Posterior vena cava (tissue), 2 donors: ENCODE data around the gene USP19. TPM values are rescaled to one million over a fixed set of nuclear protein-coding genes. Genes with fewer than 3 reads are reported as not detected.
A peak's percentile ranks its signal among the peaks of the same experiment; 100 is the strongest.

Experiments
- DNase-seq: peaks from one replicate; pipeline ENCODE4 v3.0.0-alpha.2; 2020; ENCODE audit warnings: low spot score
- intact Hi-C, 2 donors: fragments of 100-400 bp; cut with DNase I; formaldehyde crosslinking; loops; one replicate each; pipeline versions ENCODE4 v1.14.1 to v1.14.2; 2022 to 2023
- total RNA-seq, 2 donors: library from RNA; stranded (reverse); fragmentation: NEBNext Ultra II Directional; extraction: Animal tissue kit (Norgen Biotek cat#: 25700); gene quantifications; one replicate each; pipeline ENCODE4 v1.2.1, GENCODE V29; 2021
- donor health status: DM: yes; HTN: yes; CAD: no.
- donor health status: DM: yes; HTN: yes; CAD: no.

Gene USP19
- total RNA-seq, 2 donors from 2014 or later: 34.1 to 40.4 TPM

DNA sequence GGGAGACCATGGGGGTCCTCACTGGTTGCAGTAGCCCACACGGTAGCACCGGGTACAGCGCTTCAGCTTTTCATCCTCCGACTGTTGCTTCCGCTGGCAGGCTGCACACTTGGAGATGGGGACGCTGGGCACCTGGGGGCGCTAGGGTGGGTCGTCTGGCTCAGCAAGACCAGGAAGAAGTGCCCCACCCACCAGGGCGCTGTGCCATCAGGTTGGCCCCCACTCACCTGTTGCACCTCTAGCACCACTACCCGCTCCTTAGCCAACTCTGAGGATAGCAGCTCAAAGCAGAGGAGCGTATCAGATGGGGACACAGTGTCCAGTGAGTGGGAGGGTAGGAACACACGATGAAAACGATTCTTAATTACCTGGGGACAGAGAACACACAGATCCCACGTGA lies 8.4 kb downstream of the USP19 start:
- intact Hi-C loops: no loop called here

DNA sequence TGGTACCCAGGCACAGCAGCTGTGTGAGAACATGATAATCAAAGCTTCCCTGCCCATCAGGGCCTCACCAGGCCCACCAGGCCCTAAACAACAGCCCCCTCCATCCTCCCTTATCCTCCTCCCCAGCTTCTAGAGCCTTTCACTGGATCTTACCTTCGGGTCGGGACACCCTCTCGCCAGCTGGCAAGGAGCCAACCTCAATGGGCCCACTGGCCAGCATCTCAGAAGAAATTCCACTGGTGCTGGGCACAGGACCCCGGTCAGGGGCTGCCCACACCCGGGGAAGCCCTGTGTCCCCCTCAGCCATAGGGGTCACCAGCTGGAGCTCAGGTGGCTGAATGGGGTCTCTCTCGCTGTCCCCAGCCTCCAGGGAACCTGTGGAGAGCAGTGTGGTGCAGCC lies 9.3 kb downstream of the USP19 start:
- DNase-seq: no peak
- intact Hi-C loops: no loop called here

More for the DNA sequence above, 8.4 kb downstream of the USP19 start:
- no peak for DNase-seq

DNA sequence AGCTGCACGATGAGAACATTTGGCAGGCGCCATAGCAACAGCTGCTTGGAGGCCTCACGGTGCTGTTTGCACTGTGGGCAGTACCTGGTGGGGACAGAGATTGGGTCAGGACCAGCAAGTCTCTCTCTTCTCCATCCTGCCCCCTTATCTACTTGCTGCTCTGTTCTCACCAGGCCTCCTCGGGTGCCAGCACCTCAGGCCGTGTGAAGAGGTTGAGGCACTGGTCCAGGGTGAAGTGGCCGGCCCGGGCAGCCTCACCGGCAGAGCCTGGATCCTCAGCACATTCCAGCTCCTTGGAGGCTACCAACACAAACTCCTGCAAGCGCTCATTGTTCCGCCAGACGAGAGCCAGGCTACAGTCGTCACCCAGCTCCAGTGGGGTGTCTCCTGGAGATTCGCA lies 9.8 kb downstream of the USP19 start:
- DNase-seq: no peak
- intact Hi-C loops: no loop called here

DNA sequence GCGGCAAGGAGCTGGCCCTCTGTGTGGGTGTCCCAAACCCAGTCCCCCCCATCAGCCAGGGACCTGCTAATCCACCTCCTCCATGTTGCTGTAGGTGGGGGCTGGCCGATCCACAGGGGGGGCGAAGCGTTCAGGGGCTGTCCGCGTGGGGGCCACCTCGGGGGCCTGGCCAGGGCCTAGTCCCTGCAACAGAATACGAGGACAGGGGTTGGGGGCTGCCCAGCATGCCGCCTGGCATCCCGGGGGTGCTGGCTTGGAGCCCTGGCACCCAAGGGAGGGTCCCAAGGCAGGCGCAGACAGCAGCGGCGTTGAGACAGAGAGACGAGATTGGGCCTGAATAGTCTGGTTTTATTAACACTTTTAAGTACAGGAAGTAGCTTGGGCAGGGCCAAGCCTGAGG lies 12.3 kb downstream of the USP19 start:
- intact Hi-C loops: no loop called here
- DNase-seq: no peak

DNA sequence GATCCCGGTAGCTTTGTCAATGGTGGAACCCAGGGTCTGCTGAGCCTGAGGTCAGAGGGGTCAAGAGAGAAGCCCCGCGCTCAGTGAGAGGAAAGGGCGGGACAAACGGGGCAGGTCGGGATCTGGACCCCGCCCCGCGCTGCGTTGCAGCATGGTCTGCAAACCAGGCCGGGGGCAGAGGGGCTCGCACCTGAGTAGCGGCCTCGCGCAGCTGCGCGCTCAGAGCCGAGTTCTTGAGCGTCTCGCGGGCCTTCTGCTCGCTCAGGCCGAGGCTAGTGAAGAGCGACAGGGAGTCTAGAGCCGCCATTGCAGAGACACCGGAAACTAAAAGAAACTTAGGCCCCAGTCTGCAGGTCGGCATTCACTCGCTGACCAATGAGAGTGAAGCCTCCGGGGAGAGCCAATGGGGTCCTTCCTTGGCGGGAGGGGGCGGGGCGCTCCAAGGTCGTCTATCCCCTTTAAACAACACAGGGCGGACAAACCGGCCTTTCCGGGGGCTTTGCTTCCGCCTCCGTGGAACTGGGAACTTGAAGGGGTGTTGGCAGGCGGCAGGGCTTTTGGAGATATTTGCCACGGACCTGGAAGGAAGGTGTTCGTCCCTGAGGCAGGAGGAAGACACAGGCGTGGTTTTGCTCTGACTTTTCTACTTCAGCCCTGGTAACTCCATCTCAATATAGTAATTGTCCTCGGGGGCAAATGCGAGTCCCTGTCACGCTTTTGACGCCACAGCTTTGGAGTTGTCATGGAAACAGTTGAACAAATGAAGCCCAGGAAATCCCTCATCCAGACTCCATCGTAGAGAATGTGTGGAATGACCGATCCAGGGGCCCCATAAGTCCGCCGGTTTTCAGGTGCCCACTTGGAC lies 16.0 kb downstream of the USP19 start, which contains the start of gene QARS1:
Gene QARS1, minus strand, starts transcription at position 331 of the 865 bp plus-strand sequence. Its CDS starts 24 bp downstream, at position 307.
- intact Hi-C loops: loop anchor here in 1 of 2 donors (5.0 kb wide), 1 partner anchor 102 kb away; no protein-coding TSS in a partner anchor
- DNase-seq: peak; percentile 97

DNA sequence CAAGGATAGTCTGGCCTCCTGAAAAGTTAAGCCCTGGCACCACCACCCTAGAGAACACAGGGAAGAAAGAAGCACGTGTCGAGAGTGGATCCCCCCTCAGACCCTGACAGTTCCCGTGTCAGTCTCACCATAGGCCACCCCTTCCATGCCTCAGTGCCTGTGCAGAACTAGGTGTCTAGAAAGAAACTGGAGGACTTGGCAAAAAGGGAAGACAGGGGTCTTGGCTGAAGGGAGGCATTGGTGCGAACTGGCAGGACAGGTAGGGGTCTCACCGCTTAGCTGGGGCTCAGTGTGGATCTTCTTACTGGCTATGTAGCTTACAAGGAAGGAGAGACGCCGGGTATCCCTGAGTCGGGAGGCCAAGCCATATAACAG lies 16.6 kb downstream of the USP19 start:
- peak; percentile 50 for DNase-seq
- intact Hi-C loops: loop anchor here in 1 of 2 donors (5.0 kb wide), 1 partner anchor 102 kb away; no protein-coding TSS in a partner anchor

DNA sequence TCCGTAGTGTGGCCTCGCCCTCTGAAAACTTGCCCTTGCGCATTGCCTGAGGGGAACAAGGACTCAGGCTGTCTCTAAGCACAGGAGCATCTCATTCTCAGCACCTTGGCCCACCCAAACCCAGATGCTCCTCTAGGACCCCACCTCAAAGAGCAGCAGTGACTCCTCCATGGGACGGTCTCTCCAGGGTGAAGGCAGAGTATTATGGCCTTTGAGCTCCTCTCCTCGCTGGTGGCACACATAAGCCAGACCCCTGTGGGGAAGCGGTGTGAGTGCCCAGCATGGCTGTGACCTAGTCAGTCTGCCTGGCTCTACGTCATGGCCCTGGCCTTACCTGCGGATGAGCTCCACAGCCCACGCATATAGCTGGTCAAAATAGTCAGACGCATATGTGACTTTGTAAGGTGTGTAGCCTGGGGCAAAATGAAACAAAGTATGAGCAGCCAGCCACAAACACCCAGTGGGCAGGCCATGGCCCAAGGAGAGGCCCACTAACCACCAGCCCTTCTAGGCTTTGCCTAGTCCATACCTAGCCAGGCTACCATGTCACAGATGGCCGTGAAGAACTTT lies 20.5 kb downstream of the USP19 start:
- peak; percentile 20 for DNase-seq
- intact Hi-C loops: loop anchor here in 1 of 2 donors (5.0 kb wide), 1 partner anchor 98 kb away; no protein-coding TSS in a partner anchor

DNA sequence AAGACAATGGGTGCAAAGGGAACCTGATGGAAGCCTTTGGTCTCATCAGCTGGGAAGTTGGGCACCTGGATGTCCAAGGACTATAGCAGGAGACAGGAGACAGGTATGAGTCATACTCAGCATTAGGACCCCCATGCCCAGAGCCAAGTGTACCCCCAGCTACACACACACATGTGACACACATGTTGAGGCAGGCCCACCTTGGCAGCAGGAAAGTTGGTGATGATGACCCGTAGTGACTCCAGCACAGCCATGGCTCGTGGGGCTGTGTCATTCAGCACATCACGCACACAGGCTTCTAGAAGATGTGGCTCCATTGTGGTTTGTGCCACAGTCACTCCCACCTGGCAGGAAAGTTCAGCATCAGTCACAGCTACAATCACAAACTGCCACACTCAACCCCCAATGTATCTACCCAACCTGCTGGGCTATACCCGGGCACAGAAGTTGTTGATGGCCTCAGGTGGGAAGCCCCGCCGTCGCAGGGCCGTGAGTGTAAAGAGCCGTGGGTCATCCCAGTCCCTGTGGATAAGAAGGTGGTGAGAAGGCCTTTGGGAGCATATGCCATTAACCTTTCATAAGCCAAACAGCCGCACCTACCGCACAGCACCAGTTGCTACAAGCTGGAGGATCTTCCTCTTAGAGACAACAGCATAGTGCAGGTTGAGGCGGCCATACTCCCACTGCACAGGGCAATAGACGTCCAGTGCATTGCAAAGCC lies 21.6 kb downstream of the USP19 start:
- intact Hi-C loops: loop anchor here in 1 of 2 donors (10.0 kb wide), 1 partner anchor 346 kb away; no protein-coding TSS in a partner anchor
- peak; percentile 52 for DNase-seq

DNA sequence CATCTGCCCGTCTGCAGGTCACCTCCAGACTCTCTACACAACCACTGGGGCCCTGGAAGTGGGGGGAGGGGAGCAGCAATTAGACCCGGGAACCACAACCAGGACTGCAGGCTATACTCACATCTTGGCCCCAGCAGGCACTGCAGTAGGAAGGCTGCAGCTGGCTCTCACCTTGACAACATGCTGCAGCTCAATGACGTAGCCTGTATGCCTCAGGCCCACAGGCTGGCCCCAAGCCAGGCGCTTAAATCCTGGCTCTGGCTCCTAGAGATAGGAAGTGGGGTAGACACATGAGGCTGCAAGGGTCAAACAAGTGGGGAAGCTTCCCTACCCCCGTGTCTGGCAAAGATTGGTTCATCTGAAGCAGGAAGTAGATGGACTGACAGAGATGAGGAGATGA lies 22.2 kb downstream of the USP19 start:
- intact Hi-C loops: loop anchor here in 1 of 2 donors (10.0 kb wide), 1 partner anchor 346 kb away; no protein-coding TSS in a partner anchor

DNA sequence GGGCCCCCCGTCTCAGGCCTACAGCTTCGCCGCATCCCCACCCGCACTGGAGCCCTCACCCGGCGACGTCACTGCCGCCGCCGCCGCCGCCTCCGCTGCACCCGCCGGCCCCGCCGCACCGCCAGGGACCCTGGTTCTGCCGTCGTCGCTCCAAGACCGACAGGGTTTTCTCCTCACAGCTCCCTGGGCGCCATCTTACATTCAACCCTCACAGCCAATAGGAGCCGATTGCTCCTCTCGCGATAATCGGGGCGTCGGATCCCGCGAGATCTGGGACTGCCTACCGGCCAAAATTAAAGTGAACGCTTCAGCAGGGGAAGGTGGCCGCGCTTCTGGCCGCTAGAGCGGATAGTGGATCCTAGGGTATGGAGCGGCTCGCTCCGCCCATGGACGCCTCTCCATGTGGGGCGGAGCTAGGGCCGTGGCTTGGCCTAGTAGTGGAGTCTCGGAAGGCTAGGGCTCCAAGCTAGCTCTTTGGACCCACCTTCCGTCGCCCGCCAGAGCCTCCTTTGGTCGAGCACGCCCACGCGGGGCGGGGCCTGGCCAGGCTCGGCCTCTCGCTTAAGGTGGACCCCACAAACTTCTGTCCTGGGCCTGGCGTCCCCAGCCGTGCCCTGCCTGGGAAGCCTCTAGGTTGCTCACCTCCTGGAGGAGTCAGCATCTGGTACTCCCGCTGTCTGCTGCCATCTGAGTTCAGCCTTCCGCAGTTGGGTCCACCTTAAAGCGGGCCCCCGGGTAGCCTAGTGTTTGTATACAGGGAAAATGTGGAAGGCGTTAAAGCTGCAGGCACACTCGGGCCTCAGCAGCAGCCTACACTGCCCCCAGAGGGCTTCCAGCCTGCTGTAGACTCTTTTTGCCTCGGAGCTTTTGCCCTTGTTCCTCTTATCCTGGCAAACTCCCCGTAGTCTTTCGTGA lies 26.5 kb downstream of the USP19 start, which contains the start of gene QRICH1:
Gene QRICH1, minus strand, starts transcription at position 219 of the 915 bp plus-strand sequence. CDS start 17,054 bp downstream, outside the sequence.
- DNase-seq: peak; percentile 99
- intact Hi-C loops: loop anchor here (5.0 to 10.0 kb wide), 2 partner anchors 72 to 351 kb away; partner anchors contain the start of gene NDUFAF3 (in 1 of the 2)

More for the DNA sequence above, 22.2 kb downstream of the USP19 start:
- DNase-seq: no peak

DNA sequence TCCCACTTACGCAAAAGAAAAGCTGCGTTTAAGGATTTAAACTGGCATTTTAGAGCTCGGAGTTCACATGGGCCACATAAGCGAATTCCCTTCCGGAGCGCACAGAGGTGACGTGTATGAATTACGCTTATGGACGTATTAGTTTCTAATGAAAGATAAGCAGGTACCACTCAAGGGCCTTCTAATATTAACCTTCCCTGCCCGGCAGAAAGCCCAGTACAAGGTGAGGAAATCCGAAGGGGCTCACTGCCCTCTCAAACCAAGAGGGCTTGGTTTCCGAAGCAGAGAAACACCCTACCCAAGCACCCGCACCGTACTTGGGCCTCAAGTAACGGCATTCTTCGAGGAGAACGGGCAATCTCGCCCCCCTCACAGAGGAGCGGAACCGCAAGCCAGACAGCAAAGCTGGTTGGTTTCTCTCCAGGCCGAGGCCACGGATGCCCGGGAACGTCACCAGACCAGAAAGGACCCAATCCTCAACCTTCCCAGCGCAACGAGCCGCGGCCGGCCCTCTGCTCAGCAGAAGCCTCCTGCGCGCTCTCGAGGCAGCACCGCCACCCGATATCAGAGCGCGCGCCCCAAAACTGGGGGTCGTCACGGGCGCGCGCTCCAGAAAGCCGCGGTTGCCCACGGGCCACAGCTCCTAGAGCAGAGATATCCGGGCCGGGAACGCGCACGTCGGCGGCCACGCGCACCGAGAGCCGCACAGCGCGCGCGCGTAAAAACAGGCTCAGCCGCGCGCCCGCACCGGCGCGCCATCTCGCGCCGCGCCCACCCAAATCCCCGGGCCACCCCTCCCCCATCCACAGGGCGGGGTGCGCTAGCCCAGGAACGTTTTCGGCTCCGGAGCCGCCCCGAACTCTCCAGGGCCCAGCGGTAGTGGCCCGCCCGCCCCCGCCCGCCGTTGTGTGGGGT lies 27.4 kb downstream of the USP19 start:
- peak; percentile 94 for DNase-seq
- intact Hi-C loops: loop anchor here (5.0 to 10.0 kb wide), 2 partner anchors 71 to 352 kb away; partner anchors contain the start of gene NDUFAF3 (in 1 of the 2)

DNA sequence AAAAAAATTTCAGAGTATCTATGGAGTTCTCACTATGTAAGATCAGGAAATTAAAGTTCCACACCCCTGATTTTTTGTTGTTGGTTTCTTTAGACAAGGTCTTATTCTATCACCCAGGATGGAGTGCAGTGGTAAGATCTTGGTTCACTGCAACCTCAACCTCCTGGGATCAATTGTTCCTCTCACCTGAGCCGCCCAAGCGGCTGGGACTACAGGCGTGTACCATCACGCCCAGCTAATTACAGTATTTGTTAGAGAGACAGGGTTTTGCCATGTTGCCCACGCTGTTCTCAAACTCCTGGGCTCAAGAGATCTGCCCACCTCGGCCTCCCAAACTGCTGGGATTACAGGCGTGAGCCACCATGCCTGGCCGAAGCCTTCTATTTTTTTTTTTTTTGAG lies 39.2 kb downstream of the USP19 start:
- intact Hi-C loops: no loop called here

DNA sequence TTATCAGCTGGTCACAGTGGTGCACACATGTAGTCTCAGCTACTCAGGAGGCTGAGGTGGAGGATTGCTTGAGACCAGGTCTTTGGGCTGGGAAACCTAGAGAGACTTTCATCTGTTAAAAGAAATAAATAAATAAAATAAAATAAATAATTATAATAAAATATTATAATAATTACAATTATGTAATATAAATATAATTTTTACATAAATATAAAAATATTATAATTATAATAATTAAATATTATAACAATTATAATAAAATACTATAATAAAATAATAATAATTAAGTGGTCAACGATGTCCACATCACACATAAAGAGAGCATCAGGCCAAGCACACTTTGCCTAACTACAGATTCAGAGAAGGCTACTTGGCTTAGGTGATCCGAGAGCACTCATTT lies 41.4 kb downstream of the USP19 start:
- DNase-seq: no peak
- intact Hi-C loops: loop anchor here in 1 of 2 donors (1.0 kb wide), 1 partner anchor 30 kb away; no protein-coding TSS in a partner anchor

More for the DNA sequence above, 39.2 kb downstream of the USP19 start:
- DNase-seq: no peak

DNA sequence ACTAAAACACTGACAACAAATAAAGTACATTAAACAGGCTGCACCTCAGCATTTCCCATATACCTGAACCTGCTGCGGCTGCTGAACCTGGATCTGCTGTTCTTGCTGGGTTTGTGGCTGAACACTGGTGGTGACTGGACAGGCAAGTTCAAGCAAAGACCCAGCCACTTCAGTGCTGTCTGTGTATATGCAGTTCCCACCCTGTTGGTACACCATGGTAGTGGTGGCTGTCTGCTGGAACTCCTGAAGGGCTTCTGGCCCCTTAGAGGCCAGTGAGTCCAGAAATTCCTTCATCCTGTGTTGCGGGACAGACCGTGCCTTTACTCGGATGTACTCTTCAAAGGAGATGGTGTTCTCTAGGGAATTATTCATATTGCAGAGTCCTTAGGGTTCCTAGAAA lies 44.0 kb downstream of the USP19 start:
- intact Hi-C loops: no loop called here
- no peak for DNase-seq

DNA sequence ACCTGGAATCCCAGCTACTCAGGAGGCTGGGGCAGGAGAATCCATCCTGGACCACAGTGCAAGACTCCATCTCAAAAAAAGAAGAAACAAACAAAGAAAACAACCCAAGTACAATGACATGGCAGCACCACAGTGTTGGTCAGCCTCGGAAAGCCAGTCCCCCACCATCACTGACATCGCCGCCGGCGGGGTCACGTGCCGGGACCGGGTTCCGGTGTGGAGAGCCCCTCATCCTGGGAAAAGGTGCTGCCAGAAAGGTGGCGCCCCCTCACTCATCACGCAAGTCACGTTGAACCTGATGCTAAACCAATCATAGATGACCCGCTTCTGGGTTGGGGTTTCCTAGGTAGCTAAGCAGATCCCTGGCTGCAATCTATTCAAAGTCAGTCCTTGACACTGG lies 44.5 kb downstream of the USP19 start:
- intact Hi-C loops: no loop called here
- no peak for DNase-seq
